Measurements from ENCODE around the gene MIA. TPM values are rescaled to one million over a fixed set of nuclear protein-coding genes. Genes with fewer than 3 reads are reported as not detected.

MIA gene
- total and polyA plus RNA-seq, 9 of the 15 experiments (the other 6 are each of a cell fraction or from before 2014, with no cell fraction given): 0.21 TPM; not detected in 8

- TF ChIP-seq ZNF695 (CRISPR knock-in tag; IDR thresholded peaks at IDR 0.05): no peak
- peak; percentile 1; the same call in 1 of the 2 replicates for TF ChIP-seq HMGXB4 (CRISPR knock-in tag; IDR thresholded peaks at IDR 0.05)
- no peak for TF ChIP-seq COPS2 (conservative IDR thresholded peaks at IDR 0.05)
- TF ChIP-seq CEBPZ (IDR thresholded peaks at IDR 0.05; ENCODE audit: borderline replicate concordance, low read depth, low read length): no peak
- TF ChIP-seq HDGF (IDR thresholded peaks at IDR 0.05): no peak
- TF ChIP-seq UBTF (IDR thresholded peaks at IDR 0.05; ENCODE audit: borderline replicate concordance in 1 of 2, low read depth in 2 of 2, low read length in 2 of 2): no peak
- TF ChIP-seq EWSR1 (IDR thresholded peaks at IDR 0.05; ENCODE audit: borderline replicate concordance, low read depth, partially characterized antibody): no peak
- TF ChIP-seq STAG1 (CRISPR knock-in tag; IDR thresholded peaks at IDR 0.05; ENCODE audit: borderline replicate concordance): no peak
- TF ChIP-seq ARID2 (IDR thresholded peaks at IDR 0.05): no peak
- no peak for TF ChIP-seq KDM1A (IDR thresholded peaks at IDR 0.05)
- TF ChIP-seq ZNF551 (CRISPR knock-in tag; IDR thresholded peaks at IDR 0.05): no peak
- peak; percentile 93 for TF ChIP-seq CXXC5 (CRISPR knock-in tag; IDR thresholded peaks at IDR 0.05)
- no peak for TF ChIP-seq ZNF592 (IDR thresholded peaks at IDR 0.05)
- TF ChIP-seq HMG20A (CRISPR knock-in tag; conservative IDR thresholded peaks at IDR 0.05): no peak
- no peak; the same call in 1 of the 2 replicates for TF ChIP-seq RNF2 (IDR thresholded peaks at IDR 0.05)
Measured at GRCh38 chr19:40798683-40799557, 23.6 kb downstream of the MIA start, which contains the start of gene EGLN2 (continued).

Data from K562 (cell line).